ENCODE measurements around the gene PRDM15. TPM values are rescaled to one million over a fixed set of nuclear protein-coding genes. Genes with fewer than 3 reads are reported as not detected.

The PRDM15 gene
- total RNA-seq, 1 donor from 2014 or later, result 8.0 TPM

DNA sequence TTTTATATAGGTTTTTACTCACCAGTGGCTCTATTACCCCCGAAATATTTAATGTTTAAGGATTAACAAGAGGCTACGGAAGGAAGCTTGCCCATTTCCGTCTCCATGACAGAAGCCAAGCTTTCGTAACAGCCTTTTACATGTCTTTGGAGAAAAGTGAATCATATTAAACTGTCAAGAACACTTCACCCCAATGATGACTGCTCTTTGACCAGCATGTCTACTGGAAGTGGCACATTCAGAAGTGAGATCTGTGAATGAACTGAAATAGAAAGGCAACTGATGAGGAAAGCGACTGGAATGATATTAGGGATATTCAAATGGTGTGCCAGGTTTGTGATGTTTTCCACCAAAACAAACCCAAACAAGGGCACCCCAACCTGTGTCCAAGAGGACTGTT is 8.5 kb upstream of the PRDM15 start:
- no peak for DNase-seq (ENCODE audit: low spot score)

DNA sequence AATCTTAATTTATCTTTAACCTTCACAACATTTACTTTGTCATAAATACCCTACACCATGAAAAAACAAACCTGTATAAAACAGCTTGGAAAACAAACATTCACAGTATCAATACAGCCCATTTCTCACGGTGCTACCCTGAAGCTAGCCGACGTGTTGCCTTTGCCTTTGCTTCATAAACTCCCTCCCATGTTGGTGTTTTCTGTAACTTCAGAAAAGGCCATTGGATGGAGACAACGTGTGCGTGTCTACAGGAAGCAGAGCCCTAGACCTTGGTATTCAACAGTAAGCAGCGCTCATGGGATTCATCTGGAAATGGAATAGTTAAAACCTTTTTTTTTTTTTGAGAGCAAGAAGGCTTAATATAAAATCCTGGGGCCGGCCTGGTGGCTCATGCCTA is 7.2 kb upstream of the PRDM15 start:
- DNase-seq (ENCODE audit: low spot score), result no peak

DNA sequence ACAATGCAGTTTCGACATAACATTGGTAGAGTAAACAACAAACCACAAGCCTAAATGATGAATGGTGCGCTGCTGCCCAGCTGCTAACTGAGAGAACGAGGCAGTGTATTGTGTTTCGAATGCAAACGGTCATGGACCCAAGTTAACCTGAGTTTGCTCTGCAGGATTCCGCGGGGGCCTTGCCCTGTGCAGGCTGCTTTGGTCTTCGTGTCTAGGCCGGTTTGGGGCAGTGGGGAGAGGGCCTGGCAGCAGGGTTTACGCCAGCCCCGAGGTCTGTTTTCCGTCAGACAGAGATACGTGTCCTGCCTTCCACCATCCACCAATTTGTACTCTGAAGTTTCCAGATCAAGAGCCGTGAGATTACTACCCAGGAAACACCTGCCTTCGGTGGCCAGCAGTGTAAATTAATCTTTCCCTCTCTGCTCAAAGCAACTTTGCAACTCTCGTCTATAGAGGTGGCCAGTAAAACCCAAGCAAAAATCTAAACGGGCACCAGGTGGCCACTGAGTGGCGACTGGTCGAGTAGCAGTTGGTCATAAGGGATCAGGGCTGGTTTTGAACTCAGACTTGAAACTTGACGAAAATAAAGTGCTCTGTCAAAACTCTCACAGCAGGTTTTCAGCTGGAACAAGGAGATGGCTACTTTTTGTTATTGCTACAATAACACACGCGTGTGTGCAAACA is 6.3 kb upstream of the PRDM15 start:
- DNase-seq (ENCODE audit: low spot score), result no peak

DNA sequence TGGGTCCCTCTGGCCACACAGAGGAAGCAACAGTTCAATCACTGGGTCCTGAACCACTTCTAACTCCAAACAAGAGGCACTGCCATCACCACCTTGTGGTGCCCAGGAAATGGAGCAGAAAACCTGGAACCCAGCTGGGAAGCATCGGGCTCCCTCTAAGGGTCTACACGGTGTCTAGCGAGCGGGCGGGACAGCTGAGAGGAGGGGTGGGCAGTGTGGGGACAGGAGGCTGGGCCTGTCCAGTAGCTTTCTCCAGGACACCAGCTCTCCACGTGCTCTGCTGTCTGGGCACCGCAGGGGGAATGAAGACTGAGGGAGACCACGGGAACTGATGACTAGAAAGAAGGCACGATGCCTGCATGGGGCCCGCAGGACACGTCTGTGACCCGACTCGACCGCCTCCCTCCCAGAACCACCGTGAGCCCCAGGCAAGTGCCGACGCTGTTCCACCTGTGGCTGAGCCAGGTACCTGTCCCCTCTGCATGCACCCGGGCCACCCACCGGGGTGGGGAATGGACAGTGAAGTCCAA is 5.4 kb upstream of the PRDM15 start:
- DNase-seq (ENCODE audit: low spot score), result no peak

DNA sequence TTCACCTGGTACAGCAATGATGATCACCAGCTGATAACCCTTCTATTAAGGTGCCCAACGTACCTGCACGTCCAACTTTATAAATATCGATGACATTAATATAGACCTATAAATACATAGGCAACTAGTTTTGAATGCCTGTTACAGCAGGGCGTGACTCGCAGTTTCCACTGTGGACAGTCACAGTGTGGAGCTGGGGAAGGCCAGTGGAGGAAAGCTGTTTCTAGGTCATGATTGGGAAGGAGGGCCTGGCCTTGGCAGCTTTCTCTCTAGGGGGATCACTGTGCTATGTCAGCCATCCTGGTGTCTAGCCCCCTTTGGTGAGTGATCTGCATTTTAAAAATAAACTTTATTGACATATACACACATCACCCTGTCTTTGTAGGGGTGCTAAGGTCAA is 4.4 kb upstream of the PRDM15 start:
- DNase-seq (ENCODE audit: low spot score), result no peak

DNA sequence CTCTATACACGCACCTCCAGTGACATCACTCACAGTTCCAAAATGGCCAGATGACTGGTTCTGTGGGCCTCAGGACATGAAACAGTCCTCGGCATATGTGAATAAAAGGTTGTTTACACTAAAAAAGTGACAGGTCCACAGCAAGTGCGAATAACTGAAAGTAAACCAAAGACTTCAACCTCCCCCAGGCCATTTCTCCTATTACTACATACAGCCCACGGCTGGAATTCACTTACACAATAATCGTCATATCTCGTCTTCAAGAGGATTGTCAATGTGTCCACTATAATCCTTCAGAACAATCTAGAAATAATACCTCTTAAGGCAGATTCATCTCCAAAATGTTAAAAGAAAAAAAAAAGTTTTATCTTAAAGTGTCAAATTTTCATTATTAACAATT is 1.9 kb upstream of the PRDM15 start:
- DNase-seq (ENCODE audit: low spot score), result no peak

DNA sequence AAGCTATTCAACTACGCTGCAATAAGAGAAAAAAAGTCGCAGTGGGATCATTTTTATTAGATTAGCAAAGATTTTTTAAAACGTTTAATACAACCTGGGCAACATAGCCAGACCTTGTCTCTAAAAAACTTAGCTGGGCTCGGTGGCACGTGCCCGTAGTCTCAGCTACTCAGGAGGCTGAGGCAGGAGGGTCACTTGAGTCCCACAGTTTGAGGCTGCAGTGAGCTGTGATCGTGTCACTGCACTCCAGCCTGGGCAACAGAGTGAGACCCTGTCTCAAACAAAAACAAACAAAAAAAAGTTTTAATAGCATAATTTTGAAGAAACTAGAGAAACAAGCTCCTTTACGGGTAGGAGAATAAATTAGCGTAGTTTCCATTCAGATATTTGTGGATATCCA is 1.0 kb upstream of the PRDM15 start:
- no peak for DNase-seq (ENCODE audit: low spot score)

DNA sequence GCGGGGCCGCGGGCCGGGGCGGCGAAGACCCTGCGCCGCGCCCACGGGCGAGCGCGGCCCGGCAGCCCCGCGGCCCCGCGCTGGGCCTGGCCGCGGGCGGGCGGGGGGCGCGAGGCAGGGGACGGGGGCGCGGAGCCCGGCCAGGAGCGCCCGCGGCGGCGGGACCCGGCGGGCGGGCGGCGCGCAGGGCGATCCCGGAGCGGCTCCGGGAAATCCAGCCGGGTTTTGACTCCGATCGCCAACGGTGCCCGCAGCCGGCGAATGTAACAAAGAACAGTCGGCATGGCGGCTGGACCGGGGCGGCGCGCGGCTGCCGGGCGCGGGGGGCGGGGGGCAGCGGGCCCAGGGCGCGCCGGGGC is 334 bp downstream of the PRDM15 start:
- DNase-seq (ENCODE audit: low spot score), result no peak

DNA sequence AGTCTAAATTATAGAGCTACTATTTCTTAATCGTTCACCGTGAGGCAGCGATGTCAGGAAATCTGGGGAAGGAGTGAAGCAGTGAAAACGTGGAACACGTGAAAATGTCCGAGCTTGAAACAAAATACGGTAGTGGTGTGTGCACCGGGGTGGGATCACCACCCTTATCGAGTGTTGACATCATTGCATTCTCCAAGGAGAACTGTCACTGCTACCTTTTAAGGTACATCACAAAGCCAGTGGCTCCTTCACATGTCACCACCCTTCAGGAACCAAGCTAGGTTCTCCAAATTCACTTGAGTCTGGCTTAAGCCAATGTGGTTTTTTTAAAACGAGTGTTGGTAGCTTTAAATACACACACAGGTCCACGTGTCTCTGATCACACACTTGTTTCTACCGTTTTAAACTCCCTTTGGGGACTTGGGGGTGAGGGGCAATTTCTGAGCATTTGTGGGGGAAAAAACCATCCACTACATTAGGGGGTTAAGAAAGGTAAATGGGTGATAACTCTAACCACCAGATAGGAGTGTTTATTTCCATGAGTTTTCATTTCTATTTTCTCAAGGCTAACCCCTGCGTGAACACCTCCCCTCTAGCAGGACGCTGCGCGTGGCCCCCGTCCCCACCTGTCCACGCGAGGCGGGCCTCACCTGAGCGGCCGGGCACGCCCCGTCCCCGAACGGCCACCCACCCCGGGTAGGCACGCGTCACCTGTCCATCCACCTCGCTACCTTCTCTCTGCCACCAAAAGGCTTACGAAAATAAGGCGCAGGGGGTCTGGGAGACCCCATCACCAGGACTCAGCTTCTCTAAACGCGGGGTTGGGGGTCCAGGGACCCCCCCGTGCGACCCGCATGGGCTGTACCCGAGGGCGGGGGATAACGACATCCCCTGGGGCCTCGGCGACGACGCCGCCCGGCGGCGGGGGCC is 978 bp downstream of the PRDM15 start:
- DNase-seq (ENCODE audit: low spot score), result no peak

DNA sequence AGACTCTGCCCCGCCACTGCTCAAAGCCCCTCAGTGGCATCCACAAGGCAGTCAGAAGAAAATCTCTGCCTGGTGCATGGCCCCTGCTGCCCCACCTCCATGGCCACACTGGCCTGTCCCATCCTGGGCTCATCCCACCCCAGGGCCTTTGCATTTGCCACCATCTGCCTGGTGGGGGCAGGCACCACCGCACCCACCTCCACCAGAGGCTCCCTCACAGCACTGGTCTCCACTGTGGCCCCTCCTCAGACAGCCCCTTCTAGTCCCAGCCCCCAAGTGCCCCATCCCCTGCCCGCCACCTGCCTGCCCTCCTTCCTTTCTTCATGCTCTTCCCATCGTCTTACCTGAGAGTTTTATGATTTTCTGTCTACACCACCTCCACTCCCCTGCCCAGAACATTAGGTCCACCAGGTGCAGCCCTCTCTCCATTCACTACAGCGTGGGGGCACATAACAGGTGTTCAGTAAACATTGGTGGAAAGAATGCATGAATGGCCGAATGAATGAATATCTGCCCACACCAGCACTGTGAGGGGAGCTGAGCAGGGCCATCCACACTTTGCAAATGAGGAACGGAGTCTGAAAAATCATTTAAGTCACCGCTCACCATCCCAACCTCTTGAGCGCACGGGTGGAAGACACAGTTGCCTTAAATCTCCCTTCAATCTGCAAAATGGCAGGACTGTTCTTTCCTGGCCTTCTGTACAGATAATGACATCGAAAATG is 2.1 kb downstream of the PRDM15 start:
- DNase-seq (ENCODE audit: low spot score), result no peak

DNA sequence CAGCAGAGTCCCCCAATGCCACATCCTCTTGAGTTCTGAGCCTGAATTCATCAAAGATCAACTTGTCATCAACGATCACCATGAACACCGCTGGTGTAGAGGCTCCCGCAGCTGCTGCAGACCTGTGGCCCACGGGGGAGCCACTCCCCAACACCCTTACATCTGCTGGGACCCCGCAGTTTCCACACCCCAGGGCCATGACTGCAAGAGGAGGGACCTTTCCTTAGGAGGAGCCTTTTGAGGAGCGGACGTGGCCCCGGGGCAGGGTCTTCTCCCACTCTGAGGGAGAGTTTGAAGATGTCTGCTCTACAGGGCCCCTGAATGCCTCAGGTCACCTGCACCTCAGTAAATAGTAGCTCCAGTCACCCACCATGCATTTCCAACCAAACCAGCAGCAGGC is 2.7 kb downstream of the PRDM15 start:
- no peak for DNase-seq (ENCODE audit: low spot score)

DNA sequence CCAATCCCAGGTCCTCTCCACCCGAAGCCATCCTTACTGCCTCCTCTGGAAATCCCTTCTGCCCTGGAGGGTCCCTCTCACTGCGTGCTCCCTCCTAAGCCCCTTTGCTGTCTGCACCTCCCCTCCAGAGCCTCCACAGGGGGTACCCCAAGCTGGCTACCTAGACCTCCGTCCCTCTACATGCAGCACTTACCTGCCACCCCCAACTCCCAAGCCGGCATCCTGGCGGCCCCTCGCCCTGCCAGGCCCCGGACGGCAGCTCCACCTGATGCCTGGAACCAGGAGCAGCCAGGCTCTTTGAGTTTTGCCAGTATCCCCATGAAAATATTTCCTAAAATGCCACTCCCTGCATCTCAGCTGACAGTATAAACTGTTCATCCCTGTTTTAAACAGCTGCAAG is 4.1 kb downstream of the PRDM15 start:
- no peak for DNase-seq (ENCODE audit: low spot score)

DNA sequence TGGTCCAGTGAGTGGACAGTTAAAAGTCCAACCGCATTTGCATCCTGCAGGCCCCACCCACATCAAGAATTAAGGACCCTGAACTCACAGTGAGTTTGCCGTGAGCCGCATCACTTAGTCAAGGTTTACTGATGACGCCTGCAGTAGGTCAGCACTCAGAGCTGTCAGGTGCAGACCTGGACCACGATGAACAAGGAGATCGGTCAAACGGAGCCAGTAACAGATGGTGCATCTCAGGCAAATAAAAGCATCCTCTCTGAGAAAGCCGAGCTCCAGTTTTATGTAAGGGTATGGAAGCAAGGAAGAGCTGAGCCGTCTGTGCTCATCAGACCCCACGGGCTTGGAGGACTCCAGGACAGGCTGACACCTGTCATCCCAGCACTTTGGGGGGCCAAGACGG is 4.5 kb downstream of the PRDM15 start:
- DNase-seq (ENCODE audit: low spot score), result no peak

DNA sequence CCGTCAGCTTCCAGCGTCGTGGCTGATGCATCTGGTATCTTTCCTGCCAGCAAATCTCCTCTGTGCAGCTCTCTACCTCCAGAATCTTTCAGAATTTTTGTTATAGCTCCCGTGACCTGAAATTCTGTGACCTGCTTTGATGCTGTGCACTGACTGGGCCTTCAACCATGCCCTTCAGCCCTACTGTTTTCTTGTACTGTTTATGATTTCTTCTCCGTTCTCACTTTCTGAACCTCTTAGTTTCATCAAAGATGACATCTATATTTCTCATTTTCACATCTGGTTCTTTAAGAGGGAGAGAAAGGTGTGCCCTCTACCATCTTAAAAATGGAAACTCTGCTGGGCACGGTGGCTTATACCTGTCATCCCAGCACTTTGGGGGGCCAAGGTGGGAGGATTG is 5.7 kb downstream of the PRDM15 start:
- DNase-seq (ENCODE audit: low spot score), result no peak

DNA sequence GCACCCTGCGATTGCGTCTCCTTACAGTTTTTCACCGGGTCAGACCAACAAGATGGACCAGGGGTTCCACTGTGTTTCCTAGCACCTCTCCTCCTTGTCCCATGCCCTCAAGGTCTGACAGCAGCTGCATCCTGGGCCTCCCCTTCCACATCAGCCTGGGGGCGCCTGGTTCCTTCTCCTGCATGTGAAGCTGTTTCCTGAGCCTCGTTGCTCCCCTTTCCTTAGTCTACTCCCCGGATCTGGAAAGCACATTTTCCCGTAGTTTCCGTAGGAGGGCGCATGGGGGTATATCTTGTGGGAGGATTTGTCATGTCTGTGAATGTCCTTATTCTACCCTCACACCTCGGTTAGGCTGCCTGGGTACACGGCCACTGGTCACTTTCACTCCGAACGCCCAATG is 6.1 kb downstream of the PRDM15 start:
- no peak for DNase-seq (ENCODE audit: low spot score)

DNA sequence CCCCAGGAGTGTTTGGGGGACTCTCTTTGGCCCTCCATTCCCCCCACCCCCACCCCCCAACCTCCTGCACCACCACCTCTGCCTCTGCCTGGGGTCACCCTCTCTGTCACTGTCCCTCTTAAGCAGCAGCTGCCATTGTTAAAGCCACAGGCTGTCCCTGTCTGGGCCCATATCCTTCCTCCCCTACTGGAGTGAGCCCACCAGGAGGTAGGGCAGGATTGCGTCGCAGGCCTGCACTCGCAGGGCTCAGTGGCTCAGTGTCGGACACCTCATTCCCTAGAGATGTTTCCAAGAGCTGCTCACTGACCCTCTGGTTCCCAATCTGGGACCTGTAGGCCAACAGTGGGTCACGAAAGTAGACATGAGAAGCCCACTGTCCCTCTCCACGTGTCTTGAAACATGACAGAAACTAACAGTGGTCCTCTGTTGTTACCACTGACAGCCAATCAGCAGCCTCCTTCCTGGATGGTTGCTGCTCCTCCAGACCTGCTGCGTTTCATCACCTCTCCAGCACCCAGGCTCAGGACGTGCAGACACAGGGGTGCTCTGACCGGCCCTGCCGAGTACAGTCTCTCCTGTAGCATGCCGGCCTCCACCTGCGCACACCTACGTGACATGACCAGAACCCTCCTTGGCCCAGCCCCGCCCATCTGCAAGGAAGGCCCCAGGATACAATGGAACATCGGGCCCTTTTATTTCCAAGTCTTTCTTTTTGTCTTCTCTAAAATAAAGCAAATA is 7.7 kb downstream of the PRDM15 start:
- no peak for DNase-seq (ENCODE audit: low spot score)

DNA sequence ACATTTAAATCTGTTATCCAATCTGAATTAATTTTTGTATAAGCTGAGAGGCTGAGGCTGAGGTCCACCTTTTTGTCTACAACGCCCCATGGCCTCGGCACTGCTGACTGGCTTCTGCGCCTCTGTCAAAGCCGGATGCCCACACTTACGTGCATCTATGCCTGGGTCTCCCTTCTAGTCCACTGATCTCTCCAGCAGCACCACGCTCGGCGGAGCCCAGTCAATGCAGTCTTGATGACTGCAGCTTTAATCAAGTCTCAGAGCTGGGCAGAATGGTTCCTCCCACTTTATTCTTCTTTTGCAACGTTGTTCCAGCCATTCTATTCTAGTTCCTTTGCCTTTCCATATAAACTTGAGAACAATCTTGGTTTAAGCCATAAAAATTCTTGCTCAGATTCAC is 9.4 kb downstream of the PRDM15 start:
- no peak for DNase-seq (ENCODE audit: low spot score)

DNA sequence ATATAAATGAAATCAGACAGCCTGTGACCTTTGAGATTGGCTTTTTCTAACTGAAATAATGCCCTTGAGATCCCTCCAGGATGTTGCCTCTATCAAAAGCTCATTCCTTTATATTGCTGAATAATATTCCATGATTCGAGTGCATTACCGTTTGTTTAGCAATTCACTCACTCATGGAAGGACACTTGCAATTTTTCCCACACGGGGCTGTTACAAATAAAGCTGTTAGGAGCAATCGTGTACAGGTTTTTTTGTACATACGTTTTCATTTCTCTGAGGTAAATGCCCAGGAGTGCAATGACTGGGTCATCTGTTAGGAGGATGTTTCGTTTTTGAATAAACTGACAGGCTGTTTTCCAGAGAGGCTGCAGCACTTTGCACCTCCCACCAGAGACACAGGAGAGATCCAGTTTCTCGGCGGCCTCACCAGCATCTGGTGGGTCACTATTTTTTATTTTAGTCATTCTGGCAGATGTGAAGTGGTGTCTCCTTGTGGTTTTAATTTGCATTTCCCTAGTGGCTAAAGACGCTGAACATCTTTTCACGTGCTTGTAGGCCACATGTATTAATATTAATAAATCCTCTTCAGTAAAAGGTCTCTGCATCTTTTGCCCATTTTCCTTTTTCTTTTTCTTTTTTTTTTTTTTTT is 11.0 kb downstream of the PRDM15 start:
- no peak for DNase-seq (ENCODE audit: low spot score)

DNA sequence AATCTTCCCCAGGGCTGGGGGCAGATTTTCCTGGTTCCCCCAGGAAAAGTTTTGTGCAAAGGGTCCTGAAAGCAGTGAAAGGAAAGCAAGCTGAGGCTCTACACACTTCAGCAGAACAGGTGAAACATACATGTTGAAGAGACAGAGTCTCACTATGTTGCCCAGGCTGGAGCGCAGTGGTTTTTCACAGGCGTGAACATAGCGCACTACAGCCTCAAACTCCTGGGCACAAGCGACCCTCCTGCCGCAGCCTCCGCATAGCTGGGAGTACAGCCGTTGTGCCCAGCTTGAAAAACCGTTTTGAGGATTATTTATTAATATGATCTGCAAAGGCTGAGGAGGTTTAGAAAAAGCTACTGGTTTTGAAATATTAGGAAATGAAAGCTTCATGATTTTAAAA is 11.8 kb downstream of the PRDM15 start:
- DNase-seq (ENCODE audit: low spot score), result no peak

DNA sequence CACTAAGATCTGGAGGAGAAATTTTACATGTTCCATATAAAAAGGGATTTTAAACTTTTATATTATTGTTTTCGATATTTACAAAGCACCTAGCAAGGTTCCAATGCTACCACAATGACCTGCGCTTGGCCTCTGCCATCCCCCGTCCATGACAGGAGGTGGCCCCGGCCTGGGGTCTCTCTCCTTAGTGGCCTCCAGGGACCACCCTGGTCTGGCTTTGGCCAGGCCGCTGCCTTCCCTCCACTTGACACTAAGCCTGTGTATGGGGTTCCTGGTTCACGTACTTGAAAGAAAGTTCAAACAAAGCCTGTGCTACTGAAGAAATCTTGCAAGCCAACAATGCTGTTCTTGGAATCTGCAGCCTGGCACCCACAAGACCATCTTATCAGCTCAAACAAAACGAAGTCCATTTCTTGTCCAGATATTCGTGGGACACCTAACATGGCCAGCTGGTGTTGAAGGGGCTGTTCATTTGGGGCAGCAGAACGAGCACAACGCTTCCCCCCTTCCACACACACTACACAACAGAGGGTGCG is 12.8 kb downstream of the PRDM15 start:
- no peak for DNase-seq (ENCODE audit: low spot score)
